ENCODE results near the gene HMGCL.

GRCh38 chr1:23814016-23814415 is 11.2 kb downstream of the HMGCL start:
- TF ChIP-seq CEBPB (IDR thresholded peaks at IDR 0.05) (no peak), EP300 (IDR thresholded peaks at IDR 0.05; ENCODE audit: borderline replicate concordance) (no peak), REST (IDR thresholded peaks at IDR 0.05; ENCODE audit: low read depth) (no peak), TAF1 (IDR thresholded peaks at IDR 0.05; ENCODE audit: low read depth) (no peak), TEAD4 (IDR thresholded peaks at IDR 0.05) (no peak), FOXM1 (IDR thresholded peaks at IDR 0.05; ENCODE audit: borderline replicate concordance, low read depth) (no peak), TCF12 (IDR thresholded peaks at IDR 0.05; ENCODE audit: low read depth) (no peak)
